ENCODE data around the gene IGDCC3.

IGDCC3 gene

DNA sequence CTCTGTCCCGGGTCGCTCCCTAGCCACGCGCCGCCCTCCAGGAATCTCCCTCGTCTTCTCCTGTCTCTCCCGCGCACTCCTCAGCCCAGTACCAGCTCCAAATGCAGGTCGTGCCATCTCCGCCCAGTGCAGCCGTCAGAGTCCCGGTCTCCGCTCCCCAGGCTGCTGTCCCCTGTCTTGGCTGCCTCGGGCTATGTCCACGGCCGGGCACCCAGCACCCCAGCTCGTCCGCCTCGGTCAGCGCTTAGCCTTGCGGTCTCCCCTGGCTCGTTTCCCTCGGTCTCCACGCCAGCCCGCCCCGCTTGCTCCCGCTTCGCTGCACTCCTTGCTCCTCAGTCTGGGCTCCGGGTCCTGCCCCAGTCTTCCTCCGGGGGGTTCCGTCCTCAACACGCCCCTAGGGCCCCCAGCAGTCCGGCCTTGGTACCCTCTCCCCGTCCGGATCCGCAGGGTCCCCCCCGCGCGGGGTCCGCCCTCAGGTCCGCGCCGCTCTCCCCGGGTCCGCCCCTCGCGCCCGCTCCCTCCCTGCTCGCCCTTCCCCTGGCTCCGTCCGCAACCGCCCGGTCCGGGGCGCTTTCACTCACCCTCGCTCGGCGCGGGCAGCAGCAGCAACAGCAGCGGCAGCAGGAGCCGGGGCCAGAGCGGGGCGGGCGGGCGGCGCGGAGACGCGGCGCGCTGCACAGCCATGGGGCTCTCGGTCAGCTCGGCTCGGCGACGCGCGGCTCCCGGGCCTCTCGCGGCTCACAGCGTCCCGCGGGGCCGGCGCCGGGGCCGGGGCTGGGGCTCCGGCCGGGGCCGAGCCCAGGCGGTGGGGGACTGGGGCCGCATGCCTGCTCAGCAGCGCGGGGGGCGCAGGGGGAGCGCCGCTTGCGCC, 462 bp downstream of the IGDCC3 start:
- Histone ChIP-seq H3K4me1 (ENCODE audit: control insufficient read depth, insufficient read depth, low read length, poor library complexity, severe bottlenecking) (peaks cover 36% of the 10 kb centered on the region), H3K9me3 (ENCODE audit: control insufficient read depth, low read length) (no peaks in the 10 kb centered on the region), H3K36me3 (ENCODE audit: control insufficient read depth, insufficient read depth, low read length) (peaks cover 24% of the 10 kb centered on the region), H3K4me3 (ENCODE audit: extremely low read depth, insufficient read depth, low read length, poor library complexity, severe bottlenecking) (peak overlapping the region; percentile 88), H3K27ac (ENCODE audit: low read depth, low read length, severe bottlenecking) (peak overlapping the region; percentile 62)
- 0% methylated on average over 51 to 81 of the region's 99 CpGs for WGBS, 2 experiments (ENCODE audit: insufficient coverage in 2 of 2)

DNA sequence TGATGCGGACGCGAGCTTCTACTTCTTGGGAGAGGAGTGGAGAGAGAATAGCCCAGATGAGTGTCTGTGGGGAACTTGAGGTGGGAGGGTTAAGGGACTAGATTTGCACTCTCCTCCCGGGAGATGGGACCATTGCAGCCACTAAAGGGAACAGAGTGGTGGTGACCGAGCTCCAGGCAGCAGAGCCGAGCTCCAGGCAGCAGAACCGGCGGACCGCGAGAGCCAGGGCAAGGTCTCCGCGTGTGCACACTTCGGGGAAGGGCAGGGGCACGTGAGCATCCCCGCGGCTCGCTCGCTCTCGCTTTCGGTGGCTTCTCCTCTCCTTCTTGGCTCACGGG, 1.1 kb downstream of the IGDCC3 start:
- Histone ChIP-seq H3K36me3 (ENCODE audit: control insufficient read depth, insufficient read depth, low read length) (peaks cover 27% of the 10 kb centered on the region), H3K4me3 (ENCODE audit: extremely low read depth, insufficient read depth, low read length, poor library complexity, severe bottlenecking) (peak overlapping the region; percentile 88), H3K27ac (ENCODE audit: low read depth, low read length, severe bottlenecking) (no peak overlapping the region), H3K9me3 (ENCODE audit: control insufficient read depth, low read length) (no peaks in the 10 kb centered on the region), H3K4me1 (ENCODE audit: control insufficient read depth, insufficient read depth, low read length, poor library complexity, severe bottlenecking) (peaks cover 37% of the 10 kb centered on the region)
- WGBS, 2 experiments (ENCODE audit: insufficient coverage in 2 of 2) = 0 to 1% methylated on average over 20 to 21 of the region's 21 CpGs

GRCh38 chr15:65375871-65376607, 1.8 kb downstream of the IGDCC3 start:
- H3K36me3 ChIP-seq (ENCODE audit: control insufficient read depth, insufficient read depth, low read length) = peaks cover 34% of the 10 kb centered on the region
- 38% methylated on average over 2 of the region's 9 CpGs; no CpG with 5 or more reads in 1 of the 2 experiments for WGBS, 2 experiments (ENCODE audit: insufficient coverage in 2 of 2)
- peaks cover 39% of the 10 kb centered on the region for H3K4me1 ChIP-seq (ENCODE audit: control insufficient read depth, insufficient read depth, low read length, poor library complexity, severe bottlenecking)
- no peaks in the 10 kb centered on the region for H3K9me3 ChIP-seq (ENCODE audit: control insufficient read depth, low read length)
- peak overlapping the region; percentile 88 for H3K4me3 ChIP-seq (ENCODE audit: extremely low read depth, insufficient read depth, low read length, poor library complexity, severe bottlenecking)
- no peak overlapping the region for H3K27ac ChIP-seq (ENCODE audit: low read depth, low read length, severe bottlenecking)

GRCh38 chr15:65374821-65375401, 2.9 kb downstream of the IGDCC3 start:
- Histone ChIP-seq H3K4me1 (ENCODE audit: control insufficient read depth, insufficient read depth, low read length, poor library complexity, severe bottlenecking) (peaks cover 40% of the 10 kb centered on the region), H3K36me3 (ENCODE audit: control insufficient read depth, insufficient read depth, low read length) (peaks cover 39% of the 10 kb centered on the region), H3K4me3 (ENCODE audit: extremely low read depth, insufficient read depth, low read length, poor library complexity, severe bottlenecking) (peak overlapping the region; percentile 7), H3K27ac (ENCODE audit: low read depth, low read length, severe bottlenecking) (peak overlapping the region; percentile 52), H3K9me3 (ENCODE audit: control insufficient read depth, low read length) (no peaks in the 10 kb centered on the region)
- 83 to 84% methylated on average over 11 to 13 of the region's 14 CpGs for WGBS, 2 experiments (ENCODE audit: insufficient coverage in 2 of 2)

- H3K4me3 ChIP-seq (ENCODE audit: extremely low read depth, insufficient read depth, low read length, poor library complexity, severe bottlenecking) = peak overlapping the region; percentile 7
- H3K27ac ChIP-seq (ENCODE audit: low read depth, low read length, severe bottlenecking) = no peak overlapping the region
- H3K36me3 ChIP-seq (ENCODE audit: control insufficient read depth, insufficient read depth, low read length) = peaks cover 45% of the 10 kb centered on the region
- no peaks in the 10 kb centered on the region for H3K9me3 ChIP-seq (ENCODE audit: control insufficient read depth, low read length)
- peaks cover 43% of the 10 kb centered on the region for H3K4me1 ChIP-seq (ENCODE audit: control insufficient read depth, insufficient read depth, low read length, poor library complexity, severe bottlenecking)
- WGBS, 2 experiments (ENCODE audit: insufficient coverage in 2 of 2) = no CpG with 5 or more reads among the region's 3 CpGs
Measured at GRCh38 chr15:65374334-65374733, 3.5 kb downstream of the IGDCC3 start.

- 60 to 83% methylated on average over 6 to 8 of the region's 11 CpGs for WGBS, 2 experiments (ENCODE audit: insufficient coverage in 2 of 2)
- Histone ChIP-seq H3K4me3 (ENCODE audit: extremely low read depth, insufficient read depth, low read length, poor library complexity, severe bottlenecking) (no peak overlapping the region), H3K9me3 (ENCODE audit: control insufficient read depth, low read length) (no peaks in the 10 kb centered on the region), H3K4me1 (ENCODE audit: control insufficient read depth, insufficient read depth, low read length, poor library complexity, severe bottlenecking) (peaks cover 50% of the 10 kb centered on the region), H3K36me3 (ENCODE audit: control insufficient read depth, insufficient read depth, low read length) (peaks cover 49% of the 10 kb centered on the region), H3K27ac (ENCODE audit: low read depth, low read length, severe bottlenecking) (peak overlapping the region; percentile 29)
Measured at GRCh38 chr15:65373163-65373651, 4.6 kb downstream of the IGDCC3 start.

- Histone ChIP-seq H3K4me1 (ENCODE audit: control insufficient read depth, insufficient read depth, low read length, poor library complexity, severe bottlenecking) (peaks cover 54% of the 10 kb centered on the region), H3K4me3 (ENCODE audit: extremely low read depth, insufficient read depth, low read length, poor library complexity, severe bottlenecking) (no peak overlapping the region), H3K36me3 (ENCODE audit: control insufficient read depth, insufficient read depth, low read length) (peaks cover 49% of the 10 kb centered on the region), H3K9me3 (ENCODE audit: control insufficient read depth, low read length) (no peaks in the 10 kb centered on the region), H3K27ac (ENCODE audit: low read depth, low read length, severe bottlenecking) (no peak overlapping the region)
- WGBS, 2 experiments (ENCODE audit: insufficient coverage in 2 of 2) = 67 to 82% methylated on average over 4 of the region's 4 CpGs
Measured at GRCh38 chr15:65372787-65373067, 5.1 kb downstream of the IGDCC3 start.

DNA sequence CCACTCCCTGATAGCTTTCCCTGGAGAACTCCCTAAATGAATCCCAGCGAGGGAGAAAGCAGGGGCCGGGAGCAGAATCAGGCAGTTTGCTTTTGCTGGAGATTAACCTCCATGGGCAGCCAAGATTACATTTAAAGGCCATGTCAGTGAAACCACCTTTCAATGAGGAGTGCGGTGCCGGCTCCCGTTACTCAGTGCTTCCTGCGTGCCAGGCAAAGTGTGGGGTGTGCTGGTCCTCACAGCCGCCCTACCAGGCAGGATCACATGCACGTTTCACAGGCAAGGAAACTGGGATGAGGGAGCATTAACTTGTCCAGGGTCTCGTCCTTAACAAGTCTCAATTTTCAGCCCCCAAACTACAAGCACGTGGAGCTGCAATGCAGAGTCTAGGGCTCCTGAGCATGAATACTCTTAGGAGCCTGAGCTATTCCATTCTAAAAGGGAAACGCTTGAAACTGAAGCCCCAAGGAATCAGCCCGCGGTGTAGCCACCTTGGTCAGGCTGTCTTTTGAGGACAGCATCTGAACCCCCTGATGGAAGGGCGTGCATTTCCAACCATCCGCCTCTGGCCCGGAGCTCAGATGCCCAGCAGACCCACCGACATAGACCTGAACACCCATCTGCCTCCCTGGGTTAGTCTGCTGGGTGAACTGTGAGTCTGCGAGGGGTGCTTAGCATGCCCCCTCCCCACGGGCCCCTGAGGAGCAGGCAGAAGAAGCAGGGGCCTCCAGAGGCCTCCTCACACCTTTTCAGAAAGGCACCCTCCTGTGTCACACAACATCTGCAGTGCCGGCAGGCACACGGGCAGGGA, 5.6 kb downstream of the IGDCC3 start:
- WGBS, 2 experiments (ENCODE audit: insufficient coverage in 2 of 2) = 87 to 89% methylated on average over 18 to 19 of the region's 21 CpGs
- no peaks in the 10 kb centered on the region for H3K9me3 ChIP-seq (ENCODE audit: control insufficient read depth, low read length)
- peaks cover 59% of the 10 kb centered on the region for H3K4me1 ChIP-seq (ENCODE audit: control insufficient read depth, insufficient read depth, low read length, poor library complexity, severe bottlenecking)
- no peak overlapping the region for H3K27ac ChIP-seq (ENCODE audit: low read depth, low read length, severe bottlenecking)
- peaks cover 49% of the 10 kb centered on the region for H3K36me3 ChIP-seq (ENCODE audit: control insufficient read depth, insufficient read depth, low read length)
- H3K4me3 ChIP-seq (ENCODE audit: extremely low read depth, insufficient read depth, low read length, poor library complexity, severe bottlenecking) = no peak overlapping the region

DNA sequence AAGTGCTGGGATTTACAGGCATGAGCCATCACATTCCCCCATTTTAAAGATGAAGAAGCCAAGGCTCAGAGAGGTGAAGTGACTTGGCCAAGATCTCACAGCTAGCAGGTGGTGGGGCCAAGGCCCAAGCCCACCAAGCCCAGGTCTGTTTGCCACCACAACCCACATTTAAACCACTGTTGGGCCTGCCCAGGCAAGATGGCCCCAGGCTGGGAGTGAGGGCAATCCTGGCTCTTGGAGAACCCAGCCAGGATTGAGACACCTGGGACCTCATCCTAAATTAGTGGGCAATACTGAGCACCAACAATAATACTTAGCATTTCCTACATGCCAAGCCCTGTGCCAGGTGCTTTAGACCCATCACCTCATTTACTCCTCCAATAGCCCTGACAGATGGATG, 6.9 kb downstream of the IGDCC3 start:
- Histone ChIP-seq H3K9me3 (ENCODE audit: control insufficient read depth, low read length) (no peaks in the 10 kb centered on the region), H3K27ac (ENCODE audit: low read depth, low read length, severe bottlenecking) (no peak overlapping the region), H3K4me3 (ENCODE audit: extremely low read depth, insufficient read depth, low read length, poor library complexity, severe bottlenecking) (no peak overlapping the region), H3K36me3 (ENCODE audit: control insufficient read depth, insufficient read depth, low read length) (peaks cover 53% of the 10 kb centered on the region), H3K4me1 (ENCODE audit: control insufficient read depth, insufficient read depth, low read length, poor library complexity, severe bottlenecking) (peaks cover 63% of the 10 kb centered on the region)

DNA sequence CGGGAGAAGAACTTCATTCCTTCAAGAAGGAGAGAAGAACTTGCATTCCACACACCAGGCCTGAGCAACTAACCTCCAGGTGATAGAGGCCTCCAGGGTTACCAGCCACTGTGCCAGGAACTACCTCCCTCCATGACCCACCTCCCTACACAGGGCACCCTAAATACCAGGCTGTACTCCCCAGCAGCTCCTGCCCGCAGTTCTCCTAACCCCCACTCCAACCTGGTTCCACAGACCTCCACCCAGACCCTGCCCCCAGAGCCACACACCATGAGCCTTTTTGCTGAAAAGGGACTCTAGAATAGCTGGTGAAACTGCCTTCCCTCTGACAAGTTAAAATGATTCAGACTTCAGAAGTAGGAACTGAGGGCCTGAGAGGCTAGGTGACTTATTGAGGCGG, 8.2 kb downstream of the IGDCC3 start:
- no peak overlapping the region for H3K4me3 ChIP-seq (ENCODE audit: extremely low read depth, insufficient read depth, low read length, poor library complexity, severe bottlenecking)
- H3K4me1 ChIP-seq (ENCODE audit: control insufficient read depth, insufficient read depth, low read length, poor library complexity, severe bottlenecking) = peaks cover 67% of the 10 kb centered on the region
- peaks cover 46% of the 10 kb centered on the region for H3K36me3 ChIP-seq (ENCODE audit: control insufficient read depth, insufficient read depth, low read length)
- peak overlapping the region; percentile 85 for H3K27ac ChIP-seq (ENCODE audit: low read depth, low read length, severe bottlenecking)
- H3K9me3 ChIP-seq (ENCODE audit: control insufficient read depth, low read length) = no peaks in the 10 kb centered on the region
- WGBS, 2 experiments (ENCODE audit: insufficient coverage in 2 of 2) = 67 to 100% methylated on average over 2 of the region's 3 CpGs

Measured in mesodermal cell (in vitro differentiated cells).